Head of caudate nucleus (tissue), 42 donors: ENCODE results near the gene XPOT.
A peak's percentile ranks its signal among the peaks of the same experiment; 100 is the strongest.

ENCODE experiments used
- DNase-seq, 42 donors: peaks; one replicate each; pipeline versions ENCODE4 v3.0.0 to v3.0.0-alpha.2; 2020 to 2021; ENCODE audit warnings: mixed read lengths in 7 of 42
- intact Hi-C: fragments of 100-400 bp; cut with DNase I; formaldehyde crosslinking; loops from one replicate; pipeline ENCODE4 v1.15.0; 2022

Gene XPOT

GRCh38 chr12:64457466-64457865 lies 53.3 kb downstream of the XPOT start:
- no peak for DNase-seq
- intact Hi-C loops: no loop called here

GRCh38 chr12:64457923-64458322 lies 53.7 kb downstream of the XPOT start:
- intact Hi-C loops: no loop called here

GRCh38 chr12:64459394-64459891 lies 55.3 kb downstream of the XPOT start:
- DNase-seq: no peak
- intact Hi-C loops: no loop called here

More at GRCh38 chr12:64457923-64458322, 53.7 kb downstream of the XPOT start:
- DNase-seq: no peak

GRCh38 chr12:64461634-64462414 lies 57.6 kb downstream of the XPOT start:
- intact Hi-C loops: no loop called here
- peak in 37 of 42 donors; percentile 12 to 84 (median 50) for DNase-seq

- intact Hi-C loops: no loop called here
- DNase-seq: no peak
Measured at GRCh38 chr12:64466178-64466577, 62.0 kb downstream of the XPOT start.

GRCh38 chr12:64468966-64469365 lies 64.8 kb downstream of the XPOT start:
- intact Hi-C loops: no loop called here
- DNase-seq: no peak

GRCh38 chr12:64469455-64470142 lies 65.4 kb downstream of the XPOT start:
- DNase-seq: no peak
- intact Hi-C loops: no loop called here

- no peak for DNase-seq
- intact Hi-C loops: no loop called here
Measured at GRCh38 chr12:64470495-64470894, 66.3 kb downstream of the XPOT start.

GRCh38 chr12:64473176-64473575 lies 69.0 kb downstream of the XPOT start:
- intact Hi-C loops: no loop called here

GRCh38 chr12:64475518-64475917 lies 71.3 kb downstream of the XPOT start:
- no peak for DNase-seq
- intact Hi-C loops: no loop called here

More at GRCh38 chr12:64473176-64473575, 69.0 kb downstream of the XPOT start:
- no peak for DNase-seq

GRCh38 chr12:64476844-64477243 lies 72.7 kb downstream of the XPOT start:
- intact Hi-C loops: no loop called here
- DNase-seq: no peak

- intact Hi-C loops: no loop called here
- no peak for DNase-seq
Measured at GRCh38 chr12:64478661-64479060, 74.5 kb downstream of the XPOT start.

GRCh38 chr12:64480148-64480547 lies 76.0 kb downstream of the XPOT start:
- intact Hi-C loops: no loop called here
- DNase-seq: no peak

GRCh38 chr12:64486657-64487056 lies 82.5 kb downstream of the XPOT start:
- intact Hi-C loops: no loop called here

GRCh38 chr12:64491718-64492117 lies 87.5 kb downstream of the XPOT start:
- DNase-seq: no peak
- intact Hi-C loops: no loop called here

More at GRCh38 chr12:64486657-64487056, 82.5 kb downstream of the XPOT start:
- DNase-seq: no peak

- intact Hi-C loops: no loop called here
- no peak for DNase-seq
Measured at GRCh38 chr12:64493513-64493912, 89.3 kb downstream of the XPOT start.

GRCh38 chr12:64494998-64495729 lies 91.0 kb downstream of the XPOT start:
- DNase-seq: no peak
- intact Hi-C loops: no loop called here

- intact Hi-C loops: no loop called here
- no peak for DNase-seq
Measured at GRCh38 chr12:64496839-64497400, 92.7 kb downstream of the XPOT start.

GRCh38 chr12:64497484-64497883 lies 93.3 kb downstream of the XPOT start:
- intact Hi-C loops: no loop called here

More at GRCh38 chr12:64497484-64497883, 93.3 kb downstream of the XPOT start:
- no peak for DNase-seq
